ENCODE measurements around the gene CASP12. TPM values are rescaled to one million over a fixed set of nuclear protein-coding genes. Genes with fewer than 3 reads are reported as not detected.

Gene CASP12
- total and polyA plus RNA-seq, 4 donors, result 0.17 TPM; not detected in 3

- no peak for TF ChIP-seq REST (IDR thresholded peaks at IDR 0.05)
- no peak for TF ChIP-seq HNF4G (IDR thresholded peaks at IDR 0.05)
- TF ChIP-seq, protein P1, sequence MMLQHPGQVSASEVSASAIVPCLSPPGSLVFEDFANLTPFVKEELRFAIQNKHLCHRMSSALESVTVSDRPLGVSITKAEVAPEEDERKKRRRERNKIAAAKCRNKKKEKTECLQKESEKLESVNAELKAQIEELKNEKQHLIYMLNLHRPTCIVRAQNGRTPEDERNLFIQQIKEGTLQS (IDR thresholded peaks at IDR 0.05), result no peak
Measured at GRCh38 chr11:104844451-104844850, 53.8 kb downstream of the CASP12 start (continued).

- 74% methylated on average over 4 of the region's 4 CpGs for WGBS
- H3K4me3 ChIP-seq (ENCODE audit: low read depth in 1 of 3, low read length in 3 of 3), result no peak overlapping the region
- no peaks in the 10 kb centered on the region for H3K27me3 ChIP-seq (ENCODE audit: control insufficient read depth in 4 of 4, insufficient read depth in 4 of 4, low read length in 3 of 4)
- TF ChIP-seq HNF4G (IDR thresholded peaks at IDR 0.05) (no peak), GABPA (IDR thresholded peaks at IDR 0.05 in 1 of 2, conservative IDR thresholded peaks at IDR 0.05 in 1 of 2) (no peak), HNF4A (conservative IDR thresholded peaks at IDR 0.05) (no peak), CTCF (IDR thresholded peaks at IDR 0.05; ENCODE audit: low read depth, low read length, missing input control) (no peak), NR2F2 (IDR thresholded peaks at IDR 0.05) (no peak), RAD21 (IDR thresholded peaks at IDR 0.05) (no peak), EGR1 (IDR thresholded peaks at IDR 0.05; ENCODE audit: low read depth in 2 of 2) (no peak), YY1 (IDR thresholded peaks at IDR 0.05) (no peak), RXRA (IDR thresholded peaks at IDR 0.05) (no peak), SP1 (IDR thresholded peaks at IDR 0.05) (no peak), FOXA2 (IDR thresholded peaks at IDR 0.05) (no peak), ZBTB33 (IDR thresholded peaks at IDR 0.05) (no peak), FOXA1 (IDR thresholded peaks at IDR 0.05) (no peak)
- TF ChIP-seq, protein P1 (IDR thresholded peaks at IDR 0.05), result no peak
- TF ChIP-seq, protein P2, sequence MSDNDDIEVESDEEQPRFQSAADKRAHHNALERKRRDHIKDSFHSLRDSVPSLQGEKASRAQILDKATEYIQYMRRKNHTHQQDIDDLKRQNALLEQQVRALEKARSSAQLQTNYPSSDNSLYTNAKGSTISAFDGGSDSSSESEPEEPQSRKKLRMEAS (IDR thresholded peaks at IDR 0.05), result no peak
- H3K4me1 ChIP-seq (ENCODE audit: control insufficient read depth in 4 of 4, insufficient read depth in 4 of 4, low read length in 3 of 4), result no peaks in the 10 kb centered on the region
- no peak overlapping the region for H3K9ac ChIP-seq (ENCODE audit: low read depth in 1 of 2, low read length in 2 of 2)
- no peak for DNase-seq (ENCODE audit: low spot score)
- H3K36me3 ChIP-seq (ENCODE audit: control insufficient read depth in 4 of 4, insufficient read depth in 3 of 4, low read depth in 1 of 4, low read length in 3 of 4), result no peaks in the 10 kb centered on the region
- peaks cover 0 to 5% (median 0%) of the 10 kb centered on the region in 4 donors for H3K9me3 ChIP-seq (ENCODE audit: control insufficient read depth in 4 of 4, low read length in 3 of 4)
- H3K27ac ChIP-seq (ENCODE audit: low read depth in 1 of 2, low read length in 2 of 2), result no peak overlapping the region
Measured at GRCh38 chr11:104843150-104843836, 55.0 kb downstream of the CASP12 start.

Measured in liver (tissue), 9 donors.